ENCODE data around the gene ZCCHC14.
A peak's percentile ranks its signal among the peaks of the same experiment; 100 is the strongest.
"Not testable (repeated sequence)": the region's sequence is repeated elsewhere in the genome, so short reads cannot be mapped to it uniquely, and the experiment has no call there.

The ZCCHC14 gene

GRCh38 chr16:87492291-87492630 is 563 bp downstream of the ZCCHC14 start:
- peak overlapping the region; percentile 59 for H3K4me3 ChIP-seq (ENCODE audit: control insufficient read depth, low read depth, low read length)
- no peak for DNase-seq (ENCODE audit: low read depth)
- no peak for TF ChIP-seq CTCF (IDR thresholded peaks at IDR 0.05; ENCODE audit: control insufficient read depth, insufficient read depth, low read depth, low read length, missing control alignments)

- H3K4me3 ChIP-seq (ENCODE audit: control insufficient read depth, low read depth, low read length) = peak overlapping the region; percentile 59
- no peak for TF ChIP-seq CTCF (IDR thresholded peaks at IDR 0.05; ENCODE audit: control insufficient read depth, insufficient read depth, low read depth, low read length, missing control alignments)
- DNase-seq (ENCODE audit: low read depth) = no peak
Measured at GRCh38 chr16:87491522-87492290, 1.1 kb downstream of the ZCCHC14 start.

- not testable (repeated sequence) for DNase-seq (ENCODE audit: low read depth)
- H3K4me3 ChIP-seq (ENCODE audit: control insufficient read depth, low read depth, low read length) = peak overlapping the region; percentile 59
Measured at GRCh38 chr16:87490799-87491521, 1.9 kb downstream of the ZCCHC14 start.

- H3K4me3 ChIP-seq (ENCODE audit: control insufficient read depth, low read depth, low read length) = peak overlapping the region; percentile 59
- no peak for DNase-seq (ENCODE audit: low read depth)
- TF ChIP-seq CTCF (IDR thresholded peaks at IDR 0.05; ENCODE audit: control insufficient read depth, insufficient read depth, low read depth, low read length, missing control alignments) = no peak
Measured at GRCh38 chr16:87490096-87490798, 2.6 kb downstream of the ZCCHC14 start.

- H3K4me3 ChIP-seq (ENCODE audit: control insufficient read depth, low read depth, low read length) = peak overlapping the region; percentile 59; the same call in 1 of the 2 replicates
- DNase-seq (ENCODE audit: low read depth) = no peak
- no peak for TF ChIP-seq CTCF (IDR thresholded peaks at IDR 0.05; ENCODE audit: control insufficient read depth, insufficient read depth, low read depth, low read length, missing control alignments)
Measured at GRCh38 chr16:87489434-87490045, 3.3 kb downstream of the ZCCHC14 start.

GRCh38 chr16:87488960-87489359 is 3.9 kb downstream of the ZCCHC14 start:
- not testable (repeated sequence) for DNase-seq (ENCODE audit: low read depth); H3K4me3 ChIP-seq (ENCODE audit: control insufficient read depth, low read depth, low read length)

- no peak overlapping the region for H3K4me3 ChIP-seq (ENCODE audit: control insufficient read depth, low read depth, low read length)
- no peak for DNase-seq (ENCODE audit: low read depth)
- TF ChIP-seq CTCF (IDR thresholded peaks at IDR 0.05; ENCODE audit: control insufficient read depth, insufficient read depth, low read depth, low read length, missing control alignments) = no peak
Measured at GRCh38 chr16:87487361-87487924, 5.4 kb downstream of the ZCCHC14 start.

Data from AG09309 (cell line).